Vagina (tissue), 2 donors: Measurements from ENCODE around the gene TRIM37.

Experiments used
- POLR2A ChIP-seq, 2 donors: fragments of 450-650 bp; IDR thresholded peaks; one replicate each; pipeline ENCODE4 v1.6.1; 2017; ENCODE audit warnings: antibody characterized with exemption in 2 of 2, mild to moderate bottlenecking in 2 of 2, moderate library complexity in 2 of 2
- TF ChIP-seq, protein P1 (sequence below), 3 experiments: fragments of 450-650 bp in 2 of 3; fragments of 200-600 bp in 1 of 3; sonication (generic) in 1 of 3; IDR thresholded peaks; one replicate each; pipeline ENCODE4 v1.5.1; 2017 to 2019; ENCODE audit warnings: antibody characterized with exemption in 3 of 3, mild to moderate bottlenecking in 2 of 3, moderate library complexity in 2 of 3

- TF ChIP-seq, protein P1, sequence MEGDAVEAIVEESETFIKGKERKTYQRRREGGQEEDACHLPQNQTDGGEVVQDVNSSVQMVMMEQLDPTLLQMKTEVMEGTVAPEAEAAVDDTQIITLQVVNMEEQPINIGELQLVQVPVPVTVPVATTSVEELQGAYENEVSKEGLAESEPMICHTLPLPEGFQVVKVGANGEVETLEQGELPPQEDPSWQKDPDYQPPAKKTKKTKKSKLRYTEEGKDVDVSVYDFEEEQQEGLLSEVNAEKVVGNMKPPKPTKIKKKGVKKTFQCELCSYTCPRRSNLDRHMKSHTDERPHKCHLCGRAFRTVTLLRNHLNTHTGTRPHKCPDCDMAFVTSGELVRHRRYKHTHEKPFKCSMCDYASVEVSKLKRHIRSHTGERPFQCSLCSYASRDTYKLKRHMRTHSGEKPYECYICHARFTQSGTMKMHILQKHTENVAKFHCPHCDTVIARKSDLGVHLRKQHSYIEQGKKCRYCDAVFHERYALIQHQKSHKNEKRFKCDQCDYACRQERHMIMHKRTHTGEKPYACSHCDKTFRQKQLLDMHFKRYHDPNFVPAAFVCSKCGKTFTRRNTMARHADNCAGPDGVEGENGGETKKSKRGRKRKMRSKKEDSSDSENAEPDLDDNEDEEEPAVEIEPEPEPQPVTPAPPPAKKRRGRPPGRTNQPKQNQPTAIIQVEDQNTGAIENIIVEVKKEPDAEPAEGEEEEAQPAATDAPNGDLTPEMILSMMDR (IDR thresholded peaks at IDR 0.05) = no peak
- no peak for TF ChIP-seq POLR2A (IDR thresholded peaks at IDR 0.05)
Observed at GRCh38 chr17:58997756-58998553, 108.7 kb downstream of the TRIM37 start.
